Measurements from ENCODE around the gene SGCB.

DNA sequence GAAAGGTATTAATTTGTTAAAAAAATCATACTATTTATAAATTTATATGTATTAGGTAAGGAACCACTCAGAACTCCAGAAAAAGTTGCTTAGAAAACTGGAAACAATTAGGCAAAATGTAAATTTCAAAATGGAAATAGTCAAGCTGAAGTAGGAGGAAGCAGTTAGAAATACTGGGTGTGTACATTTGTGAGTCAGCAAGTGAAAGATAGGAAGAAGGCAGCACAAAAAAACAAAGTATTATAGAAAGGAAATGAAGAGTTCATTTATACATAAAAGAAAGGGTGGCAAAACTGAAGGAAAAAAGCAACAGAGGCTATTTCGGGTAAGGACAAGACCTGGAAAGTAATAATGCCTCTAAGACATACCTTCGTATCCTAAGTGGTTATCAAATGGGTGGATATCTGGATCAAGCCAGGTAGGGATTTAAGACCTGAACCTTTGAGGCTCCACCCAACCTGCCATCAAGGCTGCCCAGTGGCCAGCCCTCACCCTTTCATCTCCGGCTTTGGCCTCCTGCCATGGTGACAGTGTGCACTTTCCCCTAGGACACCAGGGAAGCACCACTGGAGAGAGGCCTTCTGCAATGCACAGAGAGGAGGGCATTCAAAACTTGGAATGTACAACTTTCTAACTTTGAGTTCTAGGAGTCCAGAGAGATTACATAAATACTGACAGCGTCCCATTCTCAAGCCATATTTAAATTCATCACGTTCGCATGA lies 18.0 kb downstream of the SGCB start, which contains the start of gene LRRC66:
- TF ChIP-seq, protein P1, sequence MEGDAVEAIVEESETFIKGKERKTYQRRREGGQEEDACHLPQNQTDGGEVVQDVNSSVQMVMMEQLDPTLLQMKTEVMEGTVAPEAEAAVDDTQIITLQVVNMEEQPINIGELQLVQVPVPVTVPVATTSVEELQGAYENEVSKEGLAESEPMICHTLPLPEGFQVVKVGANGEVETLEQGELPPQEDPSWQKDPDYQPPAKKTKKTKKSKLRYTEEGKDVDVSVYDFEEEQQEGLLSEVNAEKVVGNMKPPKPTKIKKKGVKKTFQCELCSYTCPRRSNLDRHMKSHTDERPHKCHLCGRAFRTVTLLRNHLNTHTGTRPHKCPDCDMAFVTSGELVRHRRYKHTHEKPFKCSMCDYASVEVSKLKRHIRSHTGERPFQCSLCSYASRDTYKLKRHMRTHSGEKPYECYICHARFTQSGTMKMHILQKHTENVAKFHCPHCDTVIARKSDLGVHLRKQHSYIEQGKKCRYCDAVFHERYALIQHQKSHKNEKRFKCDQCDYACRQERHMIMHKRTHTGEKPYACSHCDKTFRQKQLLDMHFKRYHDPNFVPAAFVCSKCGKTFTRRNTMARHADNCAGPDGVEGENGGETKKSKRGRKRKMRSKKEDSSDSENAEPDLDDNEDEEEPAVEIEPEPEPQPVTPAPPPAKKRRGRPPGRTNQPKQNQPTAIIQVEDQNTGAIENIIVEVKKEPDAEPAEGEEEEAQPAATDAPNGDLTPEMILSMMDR (IDR thresholded peaks at IDR 0.05; ENCODE audit: insufficient read depth, low read length, poor library complexity, severe bottlenecking): no peak
- no peak for TF ChIP-seq EZH2phosphoT487 (conservative IDR thresholded peaks at IDR 0.05; ENCODE audit: low read length)

Measured in SU-DHL-6 (cell line).